G401 (cell line): ENCODE measurements around the gene IP6K3. TPM values are rescaled to one million over a fixed set of nuclear protein-coding genes. Genes with fewer than 3 reads are reported as not detected.

ENCODE experiments used
- DNase-seq: peaks from one replicate; pipeline ENCODE4 v3.0.0-alpha.2; 2015; ENCODE audit warnings: low spot score
- in situ Hi-C: cut with HindIII; loops from 2 replicates; pipeline ENCODE4 v1.10.0; 2016; ENCODE audit warnings: low sequenced_read_pairs, mixed read lengths
- total RNA-seq: library from RNA; depleted of rRNA; stranded (reverse); fragments of >200 nt; shearing (Covaris generic); gene quantifications from 2 replicates; pipeline ENCODE4 v1.2.3, GENCODE V29; 2014

The IP6K3 gene
- total RNA-seq, 1 experiment from 2014 or later, result 51.1 TPM

- peak; percentile 96 for DNase-seq
- in situ Hi-C loops, result no loop called here
These were observed 35.3 kb downstream of the IP6K3 start, which contains the start of gene UQCC2 for GRCh38 chr6:33711140-33712129. TSS of gene UQCC2 (minus strand) at chr6:33711700. CDS start at chr6:33711686, 14 bp downstream.

- in situ Hi-C loops, result no loop called here
- no peak for DNase-seq
These were observed 36.2 kb downstream of the IP6K3 start for GRCh38 chr6:33710296-33711121.

- peak; percentile 14 for DNase-seq
- in situ Hi-C loops, result no loop called here
These were observed 37.0 kb downstream of the IP6K3 start for GRCh38 chr6:33709605-33710295.

GRCh38 chr6:33708516-33709204, 38.0 kb downstream of the IP6K3 start:
- DNase-seq, result no peak
- in situ Hi-C loops, result no loop called here

GRCh38 chr6:33707771-33708170, 38.9 kb downstream of the IP6K3 start:
- DNase-seq, result no peak
- in situ Hi-C loops, result no loop called here

GRCh38 chr6:33705955-33706725, 40.6 kb downstream of the IP6K3 start:
- DNase-seq, result no peak
- in situ Hi-C loops, result no loop called here

- in situ Hi-C loops, result no loop called here
- DNase-seq, result no peak
These were observed 41.3 kb downstream of the IP6K3 start for GRCh38 chr6:33705268-33705885.

- DNase-seq, result no peak
- in situ Hi-C loops, result no loop called here
These were observed 42.3 kb downstream of the IP6K3 start for GRCh38 chr6:33704215-33705066.

- in situ Hi-C loops, result no loop called here
- peak; percentile 60 for DNase-seq
These were observed 44.2 kb downstream of the IP6K3 start for GRCh38 chr6:33702345-33702977.

- peak; percentile 65 for DNase-seq
- in situ Hi-C loops, result no loop called here
These were observed 46.2 kb downstream of the IP6K3 start for GRCh38 chr6:33700391-33701050.

GRCh38 chr6:33699739-33700138, 47.0 kb downstream of the IP6K3 start:
- DNase-seq, result no peak
- in situ Hi-C loops, result no loop called here

GRCh38 chr6:33699131-33699530, 47.6 kb downstream of the IP6K3 start:
- no peak for DNase-seq
- in situ Hi-C loops, result no loop called here

GRCh38 chr6:33698494-33698893, 48.2 kb downstream of the IP6K3 start:
- no peak for DNase-seq
- in situ Hi-C loops, result no loop called here

GRCh38 chr6:33697845-33698244, 48.9 kb downstream of the IP6K3 start:
- in situ Hi-C loops, result no loop called here
- DNase-seq, result no peak

GRCh38 chr6:33696548-33697518, 49.9 kb downstream of the IP6K3 start:
- in situ Hi-C loops, result no loop called here
- peak; percentile 53 for DNase-seq
